B cell (primary cell): ENCODE measurements around the gene FGD4. TPM values are rescaled to one million over a fixed set of nuclear protein-coding genes. Genes with fewer than 3 reads are reported as not detected.

Experiments used
- ATAC-seq: fragments of 200-7000 bp; cut with Tn5 transposase; one replicate; pipeline ENCODE4 v1.10.0; 2021; ENCODE audit warnings: low read depth, mild to moderate bottlenecking, moderate number of reproducible peaks, moderate library complexity
- CTCF ChIA-PET: fragments of 350-600 bp; sonication (Branson Sonifier 250); formaldehyde crosslinking; loops from one replicate; lab custom pipeline; 2021; ENCODE audit warnings: antibody characterized with exemption, inconsistent platforms; lab: Charles Lee
- POLR2A ChIA-PET: fragments of 350-600 bp; sonication (Branson Sonifier 250); formaldehyde crosslinking; loops from one replicate; lab custom pipeline; 2021; ENCODE audit warnings: antibody characterized with exemption; lab: Charles Lee
- DNase-seq: peaks from one replicate; pipeline ENCODE4 v3.0.0; 2013
- H2AFZ ChIP-seq: 2 replicates; pipeline ENCODE4 v1.6.1; 2012; ENCODE audit warnings: mild to moderate bottlenecking, low read depth, low read length; ENCODE audit not compliant: insufficient read depth, poor library complexity, severe bottlenecking
- H3K27ac ChIP-seq, 2 donors: 1 replicate in 1 of 2; 2 replicates in 1 of 2; pipeline ENCODE4 v1.5.1; 2012 to 2013; ENCODE audit warnings: low read length in 2 of 2, mild to moderate bottlenecking in 2 of 2, moderate library complexity in 1 of 2
- H3K27me3 ChIP-seq, 4 experiments: fragments of 200-600 bp in 1 of 4; sonication (generic) in 1 of 4; replicated peaks in 1 of 4; 1 replicate in 2 of 4; 2 replicates in 2 of 4; pipeline versions ENCODE4 v1.6.1 to v1.7.0; 2013 to 2016; ENCODE audit warnings: low read length in 3 of 4, mild to moderate bottlenecking in 2 of 4, mixed read lengths in 1 of 4, moderate library complexity in 1 of 4; ENCODE audit not compliant: insufficient read depth in 4 of 4, control insufficient read depth in 3 of 4; ENCODE audit errors: control extremely low read depth in 1 of 4
- H3K36me3 ChIP-seq, 2 experiments: replicated peaks in 1 of 2; 1 replicate in 1 of 2; 2 replicates in 1 of 2; pipeline versions ENCODE4 v1.6.1 to v1.7.1; 2013; ENCODE audit warnings: low read length in 1 of 2; ENCODE audit not compliant: insufficient read depth in 2 of 2, control insufficient read depth in 1 of 2; ENCODE audit errors: control extremely low read depth in 1 of 2, extremely low read depth in 1 of 2
- H3K4me1 ChIP-seq, 2 donors: fragments of 200-600 bp in 1 of 2; sonication (generic) in 1 of 2; 1 replicate in 1 of 2; 2 replicates in 1 of 2; pipeline versions ENCODE4 v1.5.1 to v1.6.1; 2013 to 2017; ENCODE audit warnings: low read length in 2 of 2; ENCODE audit not compliant: control insufficient read depth in 2 of 2, insufficient read depth in 2 of 2
- H3K4me2 ChIP-seq: replicated peaks from 2 replicates; pipeline ENCODE3; 2012; ENCODE audit warnings: mild to moderate bottlenecking, low read depth, low read length; ENCODE audit not compliant: poor library complexity, severe bottlenecking
- H3K4me3 ChIP-seq, 5 experiments: fragments of 200-600 bp in 1 of 5; sonication (generic) in 1 of 5; 1 replicate in 3 of 5; 2 replicates in 2 of 5; pipeline versions ENCODE4 v1.5.1 to v1.7.0; 2011 to 2016; ENCODE audit warnings: low read length in 4 of 5, mild to moderate bottlenecking in 4 of 5, low read depth in 2 of 5, control low read depth in 1 of 5, moderate library complexity in 1 of 5; ENCODE audit not compliant: insufficient read depth in 1 of 5; ENCODE audit errors: control extremely low read depth in 1 of 5, extremely low read depth in 1 of 5
- H3K79me2 ChIP-seq: fragments of 200-600 bp; sonication (generic); one replicate; pipeline ENCODE4 v1.6.0; 2016; ENCODE audit warnings: low read length; ENCODE audit not compliant: control insufficient read depth, insufficient read depth
- H3K9ac ChIP-seq: fragments of 200-600 bp; sonication (generic); 2 replicates; pipeline ENCODE4 v1.6.1; 2017; ENCODE audit warnings: mild to moderate bottlenecking, low read length, moderate library complexity
- H3K9me3 ChIP-seq, 3 donors: one replicate each; pipeline versions ENCODE4 v1.6.1 to v1.7.1; 2013; ENCODE audit warnings: low read length in 2 of 3; ENCODE audit not compliant: control insufficient read depth in 2 of 3, insufficient read depth in 1 of 3; ENCODE audit errors: control extremely low read depth in 1 of 3
- H4K20me1 ChIP-seq: 2 replicates; pipeline ENCODE4 v1.6.0; 2012; ENCODE audit warnings: mild to moderate bottlenecking, low read length; ENCODE audit not compliant: insufficient read depth, control insufficient read depth, poor library complexity, severe bottlenecking
- H3K27ac Mint-ChIP-seq: one replicate; pipeline ENCODE4 v1.8.0; 2021; ENCODE audit warnings: mixed read lengths
- H3K27me3 Mint-ChIP-seq: one replicate; pipeline ENCODE4 v1.8.0; 2021; ENCODE audit warnings: mixed read lengths
- H3K4me1 Mint-ChIP-seq: one replicate; pipeline ENCODE4 v1.8.0; 2021; ENCODE audit warnings: mixed read lengths
- H3K4me3 Mint-ChIP-seq: one replicate; pipeline ENCODE4 v1.8.0; 2021; ENCODE audit warnings: mixed read lengths
- H3K9me3 Mint-ChIP-seq: one replicate; pipeline ENCODE4 v1.8.0; 2022; ENCODE audit warnings: mixed read lengths; ENCODE audit not compliant: insufficient read depth
- EZH2 ChIP-seq: IDR thresholded peaks from 2 replicates; pipeline ENCODE4 v1.6.1; 2012; ENCODE audit warnings: borderline replicate concordance, low read depth, mild to moderate bottlenecking, moderate library complexity, low read length; ENCODE audit not compliant: insufficient read depth, poor library complexity, severe bottlenecking
- WGBS: methylation state at CpG from one replicate; pipeline ENCODE4 v1.1.5; 2013; ENCODE audit warnings: missing lambda C conversion rate; ENCODE audit not compliant: insufficient coverage; 5-methylcytosine and 5-hydroxymethylcytosine counted together
- intact Hi-C: fragments of 100-400 bp; cut with micrococcal nuclease; formaldehyde crosslinking; loops from one replicate; pipeline ENCODE4 v1.10.0; 2022
- polyA plus RNA-seq: library from polyadenylated mRNA; depleted of rRNA; stranded (reverse); fragments of >200 nt; gene quantifications from 2 replicates; pipeline ENCODE4 v1.2.3, GENCODE V29; 2012
- total RNA-seq, 2 donors: library from RNA; stranded (reverse); fragments of 120-200 nt in 1 of 2; gene quantifications; 1 replicate in 1 of 2; 2 replicates in 1 of 2; pipeline versions ENCODE4 v1.2.3 to v1.2.4, GENCODE V29; 2013 to 2022
- TF ChIP-seq, protein P1 (sequence below): fragments of 200-600 bp; IDR thresholded peaks from one replicate; pipeline ENCODE4 v1.8.0; 2022; ENCODE audit warnings: antibody characterized with exemption, mild to moderate bottlenecking

Gene FGD4
- total and polyA plus RNA-seq, 2 donors (not counting 1 experiment from before 2014, with no cell fraction given): 2.1 to 2.8 TPM

DNA sequence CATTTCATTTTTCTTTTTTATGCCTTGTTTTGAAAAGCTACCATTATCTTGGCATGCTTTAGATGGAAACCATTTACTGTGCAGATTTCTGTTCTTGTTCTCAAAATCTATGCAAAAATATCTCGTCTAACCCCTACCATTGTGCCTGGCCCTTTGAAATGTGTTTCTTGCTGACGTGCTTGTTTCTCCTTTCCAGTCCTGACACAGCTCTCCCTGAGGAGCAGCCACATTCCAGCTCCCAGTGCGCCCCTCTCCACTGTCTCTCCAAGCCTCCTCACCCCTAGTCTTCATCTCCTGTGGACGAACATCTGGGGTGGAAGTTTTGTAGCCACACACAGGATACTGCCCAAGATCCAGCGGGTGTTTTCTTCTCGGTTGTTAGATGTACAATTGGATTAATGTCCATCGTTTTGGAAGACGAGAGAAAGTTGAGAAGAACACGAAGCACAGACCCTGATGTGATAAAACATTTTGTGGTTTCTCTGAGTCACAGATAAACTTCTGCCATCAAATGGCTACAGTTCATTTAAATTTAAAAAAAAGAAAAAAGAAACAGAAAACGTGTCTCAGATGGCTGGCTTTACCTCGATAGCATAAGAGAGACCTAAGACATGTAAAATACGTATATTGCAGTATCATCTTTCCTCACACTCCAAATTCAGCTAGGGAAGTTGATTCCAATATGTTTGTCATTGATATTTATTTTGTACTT is 21.9 kb upstream of the FGD4 start:
- no peak overlapping the region for H3K27ac ChIP-seq
- H3K4me1 Mint-ChIP-seq: no peaks in the 10 kb centered on the region
- WGBS: 93% methylated on average over 5 of the region's 12 CpGs
- ChIA-PET POLR2A (no interaction called here), CTCF (interaction anchor here (0.6 kb wide), 1 partner anchor 366 kb away, joined by 4 read pairs; no protein-coding TSS in a partner anchor)
- no peak overlapping the region for H3K27ac Mint-ChIP-seq
- intact Hi-C loops: no loop called here
- H4K20me1 ChIP-seq: no peaks in the 10 kb centered on the region
- TF ChIP-seq, protein P1, sequence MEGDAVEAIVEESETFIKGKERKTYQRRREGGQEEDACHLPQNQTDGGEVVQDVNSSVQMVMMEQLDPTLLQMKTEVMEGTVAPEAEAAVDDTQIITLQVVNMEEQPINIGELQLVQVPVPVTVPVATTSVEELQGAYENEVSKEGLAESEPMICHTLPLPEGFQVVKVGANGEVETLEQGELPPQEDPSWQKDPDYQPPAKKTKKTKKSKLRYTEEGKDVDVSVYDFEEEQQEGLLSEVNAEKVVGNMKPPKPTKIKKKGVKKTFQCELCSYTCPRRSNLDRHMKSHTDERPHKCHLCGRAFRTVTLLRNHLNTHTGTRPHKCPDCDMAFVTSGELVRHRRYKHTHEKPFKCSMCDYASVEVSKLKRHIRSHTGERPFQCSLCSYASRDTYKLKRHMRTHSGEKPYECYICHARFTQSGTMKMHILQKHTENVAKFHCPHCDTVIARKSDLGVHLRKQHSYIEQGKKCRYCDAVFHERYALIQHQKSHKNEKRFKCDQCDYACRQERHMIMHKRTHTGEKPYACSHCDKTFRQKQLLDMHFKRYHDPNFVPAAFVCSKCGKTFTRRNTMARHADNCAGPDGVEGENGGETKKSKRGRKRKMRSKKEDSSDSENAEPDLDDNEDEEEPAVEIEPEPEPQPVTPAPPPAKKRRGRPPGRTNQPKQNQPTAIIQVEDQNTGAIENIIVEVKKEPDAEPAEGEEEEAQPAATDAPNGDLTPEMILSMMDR: no peak
- TF ChIP-seq EZH2: no peak
- no peaks in the 10 kb centered on the region for H3K36me3 ChIP-seq
- DNase-seq: no peak
- no peak overlapping the region for H3K4me3 ChIP-seq
- H2AFZ ChIP-seq: no peak overlapping the region
- no peak for ATAC-seq
- H3K27me3 Mint-ChIP-seq: no peaks in the 10 kb centered on the region
- H3K4me2 ChIP-seq: no peak overlapping the region
- no peak overlapping the region for H3K4me3 Mint-ChIP-seq
- no peaks in the 10 kb centered on the region for H3K9me3 ChIP-seq
- no peaks in the 10 kb centered on the region for H3K9me3 Mint-ChIP-seq
- no peaks in the 10 kb centered on the region for H3K27me3 ChIP-seq
- H3K4me1 ChIP-seq: no peaks in the 10 kb centered on the region
- no peak overlapping the region for H3K9ac ChIP-seq
- no peaks in the 10 kb centered on the region for H3K79me2 ChIP-seq

DNA sequence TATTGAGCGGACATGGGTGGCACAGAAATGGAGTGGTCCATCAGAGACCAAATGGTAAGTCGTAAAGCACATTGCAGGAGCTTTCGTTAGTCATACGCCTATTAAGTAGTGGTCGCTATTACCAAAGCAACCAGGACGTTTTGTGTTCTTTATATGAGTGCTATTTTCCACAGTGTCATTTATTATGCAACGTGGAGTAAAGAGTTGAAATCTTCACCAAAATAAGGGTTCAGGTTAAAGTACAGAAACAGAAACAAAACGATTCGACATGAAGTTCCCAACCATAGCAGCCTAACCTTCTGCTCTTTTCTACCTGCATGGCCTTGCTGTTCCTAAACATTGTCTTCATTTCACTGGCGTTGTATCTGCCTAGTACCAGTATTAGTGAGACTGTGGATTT is 20.1 kb upstream of the FGD4 start:
- H3K27ac Mint-ChIP-seq: no peak overlapping the region
- CTCF ChIA-PET: interaction anchor here (0.5 kb wide), 1 partner anchor 1030 kb away, joined by 4 read pairs; no protein-coding TSS in a partner anchor
- Histone ChIP-seq H4K20me1 (no peaks in the 10 kb centered on the region), H3K9me3 (no peaks in the 10 kb centered on the region), H3K4me1 (no peaks in the 10 kb centered on the region), H3K36me3 (no peaks in the 10 kb centered on the region), H3K27ac (no peak overlapping the region), H3K79me2 (no peaks in the 10 kb centered on the region), H3K9ac (no peak overlapping the region), H3K27me3 (no peaks in the 10 kb centered on the region), H2AFZ (no peak overlapping the region), H3K4me2 (no peak overlapping the region), H3K4me3 (no peak overlapping the region)
- TF ChIP-seq, protein P1: no peak
- TF ChIP-seq EZH2: no peak
- 93% methylated on average over 4 of the region's 10 CpGs for WGBS
- DNase-seq (no peak), ATAC-seq (no peak)
- no peaks in the 10 kb centered on the region for H3K4me1 Mint-ChIP-seq
- H3K9me3 Mint-ChIP-seq: no peaks in the 10 kb centered on the region
- no peaks in the 10 kb centered on the region for H3K27me3 Mint-ChIP-seq
- POLR2A ChIA-PET: no interaction called here
- no peak overlapping the region for H3K4me3 Mint-ChIP-seq
- intact Hi-C loops: no loop called here
